ENCODE measurements around the gene PTPRN2.

PTPRN2 gene

GRCh38 chr7:157615101-157615817, 972.4 kb downstream of the PTPRN2 start:
- no peak for DNase-seq (ENCODE audit: low spot score)

DNA sequence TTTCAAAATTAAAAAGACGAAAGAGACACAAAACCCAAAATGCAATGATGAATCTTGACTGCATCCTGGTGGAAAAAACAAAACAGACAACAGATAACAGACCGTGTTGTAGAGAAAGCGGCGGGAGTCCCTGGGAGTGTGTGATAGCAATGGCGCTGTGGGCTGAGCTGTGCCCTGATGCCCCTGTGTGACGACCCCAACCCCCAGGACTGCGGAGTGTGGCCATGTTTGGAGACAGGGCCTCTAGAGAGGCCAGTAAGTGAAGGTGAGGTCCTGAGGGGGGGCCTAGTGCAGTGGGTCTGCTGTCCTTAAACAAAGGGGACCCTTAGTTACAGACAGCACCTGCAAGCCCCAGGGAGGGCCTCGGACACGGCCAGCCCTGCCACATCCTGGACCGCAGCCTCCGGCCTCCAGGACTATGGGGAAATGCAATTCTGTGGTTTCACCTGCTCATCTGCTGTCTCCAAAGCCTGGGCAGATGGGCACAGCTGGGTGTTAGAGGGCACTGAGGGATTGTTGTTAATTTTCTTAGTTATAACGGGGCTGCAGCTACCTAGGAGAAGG, 973.1 kb downstream of the PTPRN2 start:
- DNase-seq (ENCODE audit: low spot score) = no peak

GRCh38 chr7:157613575-157614322, 973.9 kb downstream of the PTPRN2 start:
- no peak for DNase-seq (ENCODE audit: low spot score)

DNA sequence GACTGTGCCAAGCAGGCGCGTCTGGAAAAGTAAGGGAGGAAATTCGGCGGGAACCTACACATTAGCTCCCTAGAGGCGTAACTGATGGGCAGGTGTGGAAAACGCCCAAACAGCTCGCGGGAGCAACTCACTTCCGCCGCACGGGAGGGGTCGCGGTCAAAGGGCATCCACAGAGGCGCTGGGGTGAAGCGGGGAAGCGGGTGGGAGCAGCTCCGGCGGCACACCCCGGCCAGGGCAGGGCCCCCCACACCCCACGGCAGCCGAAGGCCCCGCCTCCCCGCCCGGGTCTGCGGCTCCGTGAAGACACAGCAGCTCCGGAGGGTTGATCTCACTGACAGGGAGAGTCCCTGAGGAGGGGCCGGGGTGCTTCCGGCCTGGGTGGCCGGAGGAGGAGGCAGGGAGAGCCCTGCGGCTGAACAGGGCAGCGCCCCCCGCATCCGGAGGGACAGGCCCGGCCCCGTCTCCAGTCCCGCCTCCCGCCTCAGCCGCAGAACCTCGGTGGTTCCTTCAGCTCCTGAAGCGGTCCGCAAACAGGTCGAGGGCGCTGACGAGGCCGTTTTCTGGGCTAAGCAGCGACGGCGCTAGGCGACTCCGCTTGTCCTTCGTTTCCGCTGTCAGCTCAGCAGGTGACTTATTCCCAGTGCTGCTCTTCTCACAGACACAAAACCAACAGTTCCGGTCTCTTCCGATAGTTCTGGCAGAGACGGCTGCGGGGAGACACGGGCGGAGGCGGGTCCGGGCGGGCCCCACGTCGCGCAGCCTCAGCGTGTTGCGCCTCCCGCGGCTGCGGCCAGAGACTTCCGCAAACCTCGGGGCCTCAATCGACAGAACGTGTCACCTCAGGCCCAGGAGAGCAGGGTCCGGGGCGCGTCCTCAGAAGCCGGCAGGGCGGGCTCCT, 974.7 kb downstream of the PTPRN2 start:
- peak; percentile 36 for DNase-seq (ENCODE audit: low spot score)

DNA sequence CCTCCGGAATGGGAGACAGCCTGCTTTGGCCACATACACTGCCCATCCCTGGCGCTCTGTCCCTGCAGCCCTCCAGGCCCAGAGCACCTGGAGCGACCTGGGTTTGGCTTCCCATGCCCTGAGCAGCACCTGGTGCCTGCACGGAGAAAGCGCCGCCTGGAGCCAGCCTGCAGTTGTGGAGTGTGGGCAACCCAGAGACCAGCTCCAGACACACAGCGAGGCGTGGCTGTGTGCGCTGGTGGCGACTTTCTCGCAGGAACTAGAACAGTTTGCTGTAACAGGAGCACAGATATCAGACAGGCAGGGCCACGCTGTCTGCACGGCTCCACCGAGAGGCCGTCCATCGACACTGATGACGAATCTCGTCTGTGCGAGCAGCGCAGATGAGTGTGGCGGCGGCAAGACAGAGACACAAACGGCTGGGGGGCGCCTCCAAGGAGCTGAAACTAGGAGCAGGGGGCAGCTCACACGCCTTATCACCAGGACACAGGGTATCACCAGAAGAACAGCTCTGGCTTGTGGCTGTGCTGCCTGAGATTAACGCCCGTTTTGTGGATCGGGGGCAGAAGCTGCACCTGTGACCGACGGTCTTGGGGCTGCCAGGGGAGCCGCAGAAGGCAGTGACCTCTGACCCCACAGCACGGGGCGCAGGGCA, 975.5 kb downstream of the PTPRN2 start:
- no peak for DNase-seq (ENCODE audit: low spot score)

- no peak for DNase-seq (ENCODE audit: low spot score)
Observed at GRCh38 chr7:157611341-157611740, 976.3 kb downstream of the PTPRN2 start.

DNA sequence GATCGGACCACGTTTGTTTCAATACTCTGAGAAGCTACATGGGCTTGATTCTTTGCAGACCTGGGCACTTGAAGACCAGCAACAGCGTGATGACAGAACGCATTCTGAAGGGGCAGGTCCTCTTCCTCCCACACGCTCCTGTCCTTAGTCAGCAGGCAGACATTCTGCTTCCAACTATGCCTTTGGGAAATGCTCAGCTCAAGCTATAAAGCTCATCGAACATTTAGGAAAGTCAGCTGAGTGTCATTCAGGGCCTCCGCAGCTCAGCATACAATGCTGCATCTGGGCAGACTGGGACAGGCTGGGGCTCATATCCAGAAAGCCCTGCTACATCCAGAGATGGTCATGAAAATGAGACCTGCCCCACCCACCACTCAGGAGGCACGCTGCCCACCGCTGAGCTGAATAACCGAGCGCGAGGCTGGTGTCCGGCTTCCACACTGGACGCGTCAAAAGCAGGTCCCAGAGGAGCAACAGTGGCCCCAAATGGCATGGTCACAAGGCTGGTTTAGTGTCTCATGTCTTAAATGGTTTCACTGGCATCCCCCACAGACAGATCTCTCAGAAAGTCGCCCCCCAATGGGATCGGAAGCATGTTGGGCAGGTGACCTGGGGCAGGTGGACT, 976.8 kb downstream of the PTPRN2 start:
- no peak for DNase-seq (ENCODE audit: low spot score)

DNA sequence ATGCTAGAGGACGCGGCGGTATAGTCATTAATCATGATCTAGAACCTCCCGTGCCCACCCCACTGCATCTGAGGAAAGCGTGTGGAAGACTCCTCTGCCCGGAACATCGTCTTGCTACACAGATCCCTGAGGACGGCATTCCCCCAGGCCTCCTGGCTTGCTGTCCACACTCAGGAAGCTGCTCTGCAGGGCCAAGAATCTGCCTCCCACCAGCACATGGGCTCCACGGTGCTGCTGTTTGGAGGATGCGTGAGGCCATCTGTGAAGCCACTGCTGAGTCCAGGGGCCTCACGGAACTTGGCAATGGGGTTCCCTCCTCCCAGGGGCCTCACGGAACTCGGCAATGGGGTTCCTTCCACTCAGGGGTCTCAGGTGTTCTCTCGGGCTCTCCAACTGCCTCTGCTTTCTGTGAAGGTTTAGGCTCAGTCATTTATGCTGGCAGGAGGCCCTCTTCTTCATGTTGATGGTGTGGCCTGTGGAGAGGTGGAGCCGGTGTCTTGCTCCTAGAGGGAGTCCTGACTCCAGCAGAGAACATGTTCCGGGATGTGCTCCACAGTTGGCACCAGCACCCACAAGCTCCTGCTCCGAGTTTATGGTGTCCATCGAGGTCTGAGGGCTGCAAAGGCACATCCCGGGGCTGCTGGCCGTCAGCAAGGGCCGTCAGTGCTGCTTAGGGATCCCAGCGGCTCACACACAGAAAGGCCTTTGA, 977.5 kb downstream of the PTPRN2 start:
- no peak for DNase-seq (ENCODE audit: low spot score)

- DNase-seq (ENCODE audit: low spot score) = no peak
Observed at GRCh38 chr7:157609516-157609915, 978.1 kb downstream of the PTPRN2 start.

- DNase-seq (ENCODE audit: low spot score) = no peak
Observed at GRCh38 chr7:157607218-157607617, 980.4 kb downstream of the PTPRN2 start.

GRCh38 chr7:157606140-157606539, 981.5 kb downstream of the PTPRN2 start:
- DNase-seq (ENCODE audit: low spot score) = no peak

DNA sequence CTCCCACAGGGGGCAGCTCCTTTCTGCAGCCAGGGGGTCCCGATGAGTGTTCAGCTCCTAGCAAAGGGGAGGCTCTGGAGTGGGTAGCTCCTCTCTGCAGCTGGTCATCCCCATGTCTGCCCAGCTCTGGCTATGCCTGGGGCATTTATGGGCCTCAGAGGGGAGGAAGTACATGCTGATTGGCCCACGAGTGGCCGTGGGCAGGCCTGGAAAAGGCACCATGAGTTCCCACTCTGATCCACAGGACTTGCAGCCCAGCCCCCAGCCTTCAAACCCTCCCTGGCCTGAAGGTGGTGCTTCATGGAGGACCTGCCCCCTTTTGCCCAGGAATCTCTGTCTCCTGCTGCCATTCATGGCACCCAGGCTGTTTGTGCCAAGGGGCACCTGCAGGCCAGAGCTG, 982.0 kb downstream of the PTPRN2 start:
- no peak for DNase-seq (ENCODE audit: low spot score)

- DNase-seq (ENCODE audit: low spot score) = no peak
Observed at GRCh38 chr7:157604661-157605381, 982.8 kb downstream of the PTPRN2 start.

DNA sequence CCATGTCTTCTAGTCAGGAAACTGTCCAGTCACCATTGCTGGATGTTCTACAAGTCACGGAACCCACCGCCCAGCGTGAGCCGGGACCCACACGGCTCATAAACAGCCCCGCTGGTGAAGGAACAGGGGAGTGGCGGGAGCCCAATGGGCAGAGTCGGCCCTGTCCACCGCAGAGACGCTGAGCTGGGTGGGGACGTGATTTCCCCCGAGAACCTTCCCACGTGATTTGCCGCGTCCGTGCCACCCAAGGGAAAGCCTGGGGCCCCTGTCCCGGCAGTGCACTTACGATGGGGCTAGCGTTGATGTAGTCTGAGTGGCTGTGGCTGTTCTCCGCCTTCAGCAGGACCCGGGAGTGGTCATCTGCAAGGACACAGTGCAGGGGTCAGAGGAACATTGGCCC, 983.9 kb downstream of the PTPRN2 start:
- no peak for DNase-seq (ENCODE audit: low spot score)

- DNase-seq (ENCODE audit: low spot score) = no peak
Observed at GRCh38 chr7:157603005-157603404, 984.6 kb downstream of the PTPRN2 start.

DNA sequence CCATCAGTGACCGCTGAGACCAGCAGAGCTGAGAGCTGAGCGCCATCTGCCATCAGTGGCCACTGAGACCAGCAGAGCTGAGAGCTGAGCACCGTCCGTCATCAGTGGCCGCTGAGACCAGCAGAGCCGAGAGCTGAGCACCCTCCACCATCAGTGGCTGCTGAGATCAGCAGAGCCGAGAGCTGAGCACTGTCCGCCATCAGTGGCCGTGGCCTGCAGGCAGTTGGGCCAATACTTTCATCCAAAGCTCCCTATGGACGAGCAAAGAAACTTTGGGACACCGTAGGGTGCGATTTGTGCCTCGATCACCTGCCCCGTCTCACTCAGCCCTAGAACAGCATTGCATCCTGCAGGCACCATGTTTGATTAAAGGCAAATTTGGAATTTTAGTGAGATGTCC, 985.0 kb downstream of the PTPRN2 start:
- DNase-seq (ENCODE audit: low spot score) = no peak

GRCh38 chr7:157602156-157602555, 985.5 kb downstream of the PTPRN2 start:
- no peak for DNase-seq (ENCODE audit: low spot score)

DNA sequence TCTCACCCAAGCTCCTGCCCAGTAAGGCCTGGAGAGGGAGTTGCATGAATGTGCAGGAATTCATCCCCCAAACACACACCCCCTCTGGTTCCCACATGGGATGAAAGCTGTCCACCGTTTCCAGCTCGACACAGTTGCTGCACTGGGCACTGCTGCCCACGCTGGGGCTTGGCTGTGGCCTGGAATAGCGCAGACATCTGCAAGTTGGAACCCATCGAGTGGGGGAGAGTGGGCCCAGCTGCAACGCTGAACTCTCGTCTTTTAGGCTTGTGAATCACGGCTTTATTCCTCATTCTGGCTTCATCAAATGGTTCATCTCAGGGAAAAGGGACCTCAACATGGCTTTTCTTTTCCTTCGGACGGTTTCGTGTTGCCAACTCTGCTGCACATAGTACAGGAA, 986.1 kb downstream of the PTPRN2 start:
- DNase-seq (ENCODE audit: low spot score) = no peak

- no peak for DNase-seq (ENCODE audit: low spot score)
Observed at GRCh38 chr7:157599491-157599890, 988.1 kb downstream of the PTPRN2 start.

- no peak for DNase-seq (ENCODE audit: low spot score)
Observed at GRCh38 chr7:157597562-157597961, 990.1 kb downstream of the PTPRN2 start.

Data from SW480 (cell line).